Spleen (tissue), 7 donors: ENCODE results near the gene RPLP2.

Experiments used
- CTCF ChIP-seq, 11 experiments: fragments of 200-600 bp in 7 of 11; fragments of 450-650 bp in 4 of 11; sonication (generic) in 4 of 11; IDR thresholded peaks in 8 of 11; conservative IDR thresholded peaks in 3 of 11; 1 replicate in 7 of 11; 2 replicates in 4 of 11; pipeline versions ENCODE4 v1.4.0 to v1.8.0; 2016 to 2021; ENCODE audit warnings: antibody characterized with exemption in 11 of 11, inconsistent platforms in 4 of 11, mild to moderate bottlenecking in 1 of 11
- POLR2A ChIP-seq, 3 donors: fragments of 450-650 bp; IDR thresholded peaks; one replicate each; pipeline ENCODE4 v1.5.1; 2017; ENCODE audit warnings: antibody characterized with exemption in 3 of 3, mild to moderate bottlenecking in 1 of 3
- POLR2AphosphoS5 ChIP-seq, 3 donors: sonication (generic); formaldehyde crosslinking; IDR thresholded peaks; one replicate each; pipeline ENCODE4 v1.5.1; 2017; ENCODE audit warnings: antibody characterized with exemption in 3 of 3
- donor health status: DM: no; HTN: no; CAD: no; lungs with moderate emphysema.
- donor health status: DM: no; HTN: no; CAD: no.
- donor health status: DM: no; HTN: no; CAD: no.

- TF ChIP-seq CTCF (IDR thresholded peaks at IDR 0.05 in 8 of 11, conservative IDR thresholded peaks at IDR 0.05 in 3 of 11) (no peak), POLR2AphosphoS5 (IDR thresholded peaks at IDR 0.05) (peak in 2 of 3 donors; percentile 17 to 36), POLR2A (IDR thresholded peaks at IDR 0.05) (no peak)
Measured at GRCh38 chr11:789943-790342, 19.8 kb upstream of the RPLP2 start, which contains the start of gene CEND1.
